ENCODE data around the gene CDH13.

Gene CDH13

GRCh38 chr16:83587201-83587600 is 960.4 kb downstream of the CDH13 start:
- Histone ChIP-seq H3K9me3 (ENCODE audit: insufficient read depth, low read length, severe bottlenecking) (no peaks in the 10 kb centered on the region), H3K4me2 (ENCODE audit: insufficient read depth, low read length) (no peak overlapping the region), H3K27ac (ENCODE audit: low read length) (no peak overlapping the region), H3K79me2 (ENCODE audit: insufficient read depth, low read length) (no peaks in the 10 kb centered on the region), H3K4me1 (ENCODE audit: insufficient read depth, low read length) (no peaks in the 10 kb centered on the region), H2AFZ (ENCODE audit: low read depth, low read length) (no peak overlapping the region), H4K20me1 (ENCODE audit: insufficient read depth, low read length) (no peaks in the 10 kb centered on the region), H3K4me3 (ENCODE audit: low read depth in 1 of 2, low read length in 2 of 2) (no peak overlapping the region), H3K36me3 (ENCODE audit: insufficient read depth, low read length) (no peaks in the 10 kb centered on the region), H3K27me3 (ENCODE audit: insufficient read depth, low read length, poor library complexity) (no peaks in the 10 kb centered on the region), H3K9ac (ENCODE audit: low read depth, low read length) (no peak overlapping the region)
- DNase-seq, result no peak
- ATAC-seq (ENCODE audit: insufficient read depth, low read depth), result no peak
- TF ChIP-seq EZH2 (IDR thresholded peaks at IDR 0.05; ENCODE audit: borderline replicate concordance, low read depth, low read length, severe bottlenecking), result no peak
- TF ChIP-seq CTCF (IDR thresholded peaks at IDR 0.05; ENCODE audit: borderline replicate concordance, extremely low read depth, low read length, poor library complexity, severe bottlenecking), result no peak

- Histone ChIP-seq H3K27me3 (ENCODE audit: insufficient read depth, low read length, poor library complexity) (no peaks in the 10 kb centered on the region), H3K9me3 (ENCODE audit: insufficient read depth, low read length, severe bottlenecking) (no peaks in the 10 kb centered on the region), H4K20me1 (ENCODE audit: insufficient read depth, low read length) (no peaks in the 10 kb centered on the region), H3K36me3 (ENCODE audit: insufficient read depth, low read length) (no peaks in the 10 kb centered on the region), H3K4me3 (ENCODE audit: low read depth in 1 of 2, low read length in 2 of 2) (no peak overlapping the region), H3K9ac (ENCODE audit: low read depth, low read length) (no peak overlapping the region), H2AFZ (ENCODE audit: low read depth, low read length) (no peak overlapping the region), H3K4me2 (ENCODE audit: insufficient read depth, low read length) (no peak overlapping the region), H3K27ac (ENCODE audit: low read length) (no peak overlapping the region), H3K4me1 (ENCODE audit: insufficient read depth, low read length) (no peaks in the 10 kb centered on the region), H3K79me2 (ENCODE audit: insufficient read depth, low read length) (no peaks in the 10 kb centered on the region)
- DNase-seq (no peak), ATAC-seq (ENCODE audit: insufficient read depth, low read depth) (no peak)
- TF ChIP-seq EZH2 (IDR thresholded peaks at IDR 0.05; ENCODE audit: borderline replicate concordance, low read depth, low read length, severe bottlenecking) (no peak), CTCF (IDR thresholded peaks at IDR 0.05; ENCODE audit: borderline replicate concordance, extremely low read depth, low read length, poor library complexity, severe bottlenecking) (no peak)
Measured at GRCh38 chr16:83588070-83588469, 961.3 kb downstream of the CDH13 start.

- H3K9me3 ChIP-seq (ENCODE audit: insufficient read depth, low read length, severe bottlenecking), result no peaks in the 10 kb centered on the region
Measured at GRCh38 chr16:83589576-83589975, 962.8 kb downstream of the CDH13 start.

More at GRCh38 chr16:83589576-83589975, 962.8 kb downstream of the CDH13 start:
- TF ChIP-seq EZH2 (IDR thresholded peaks at IDR 0.05; ENCODE audit: borderline replicate concordance, low read depth, low read length, severe bottlenecking), result no peak
- TF ChIP-seq CTCF (IDR thresholded peaks at IDR 0.05; ENCODE audit: borderline replicate concordance, extremely low read depth, low read length, poor library complexity, severe bottlenecking), result no peak
- no peak for DNase-seq
- no peaks in the 10 kb centered on the region for H4K20me1 ChIP-seq (ENCODE audit: insufficient read depth, low read length)
- H3K36me3 ChIP-seq (ENCODE audit: insufficient read depth, low read length), result no peaks in the 10 kb centered on the region
- H3K4me3 ChIP-seq (ENCODE audit: low read depth in 1 of 2, low read length in 2 of 2), result no peak overlapping the region
- no peaks in the 10 kb centered on the region for H3K27me3 ChIP-seq (ENCODE audit: insufficient read depth, low read length, poor library complexity)
- ATAC-seq (ENCODE audit: insufficient read depth, low read depth), result no peak
- no peak overlapping the region for H2AFZ ChIP-seq (ENCODE audit: low read depth, low read length)
- H3K79me2 ChIP-seq (ENCODE audit: insufficient read depth, low read length), result no peaks in the 10 kb centered on the region
- no peak overlapping the region for H3K27ac ChIP-seq (ENCODE audit: low read length)
- H3K4me2 ChIP-seq (ENCODE audit: insufficient read depth, low read length), result no peak overlapping the region
- H3K4me1 ChIP-seq (ENCODE audit: insufficient read depth, low read length), result no peaks in the 10 kb centered on the region
- H3K9ac ChIP-seq (ENCODE audit: low read depth, low read length), result no peak overlapping the region
